CD4-positive, alpha-beta T cell treated with Interleukin-2 at 100 ng/mL for 4 hours (primary cell): ENCODE measurements around the gene SCUBE3.

Source experiments
- DNase-seq: peaks from one replicate; pipeline ENCODE4 v3.0.0-alpha.2; 2020; ENCODE audit warnings: low spot score

Gene SCUBE3

DNA sequence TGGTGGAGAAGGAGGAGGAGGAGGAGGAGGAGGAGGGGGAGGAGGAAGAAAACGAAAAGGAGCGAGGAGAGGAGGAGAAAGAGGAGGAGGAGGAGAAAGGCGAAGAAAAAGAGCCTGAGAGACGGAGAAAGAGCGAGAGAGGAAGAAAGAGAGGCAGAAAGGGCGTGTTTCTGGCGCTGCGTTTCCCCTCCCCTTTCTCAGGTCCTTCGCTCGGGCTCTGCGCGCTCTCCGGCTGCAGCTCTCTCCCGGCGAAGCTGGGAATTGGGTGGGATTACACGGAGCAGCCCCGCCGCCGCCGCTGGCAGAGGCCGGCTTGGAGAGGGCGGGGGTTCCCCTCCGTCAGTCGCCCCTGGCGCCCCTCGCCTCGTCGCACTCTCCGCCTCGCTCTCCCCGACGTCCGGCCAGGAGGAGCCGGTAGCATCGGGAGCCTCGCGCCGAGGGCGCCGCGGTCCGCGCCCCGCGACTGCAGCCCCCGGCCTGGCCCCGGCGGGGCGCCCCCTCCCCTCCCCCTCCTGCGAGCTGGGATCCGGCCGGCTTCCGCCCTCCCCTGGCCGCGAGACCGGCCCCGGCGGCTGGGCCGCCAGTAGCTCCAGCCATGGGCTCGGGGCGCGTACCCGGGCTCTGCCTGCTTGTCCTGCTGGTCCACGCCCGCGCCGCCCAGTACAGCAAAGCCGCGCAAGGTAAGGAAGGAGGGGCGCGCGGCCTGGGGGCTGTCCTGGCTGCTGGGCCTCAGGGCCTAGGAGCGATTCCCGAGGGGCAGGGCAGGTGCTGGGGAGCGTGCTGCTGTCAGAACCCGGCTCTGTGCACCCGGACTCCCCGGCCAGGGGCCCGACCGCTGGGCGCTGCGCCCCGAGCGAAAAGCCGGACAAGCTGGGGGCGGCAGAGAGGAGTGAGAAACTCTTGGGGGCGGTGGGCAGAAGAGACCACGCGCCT is at the start of gene SCUBE3:
TSS of gene SCUBE3 (plus strand) at position 133 of the 933 bp plus-strand sequence. CDS start at position 596, 463 bp downstream.
- DNase-seq, result no peak

DNA sequence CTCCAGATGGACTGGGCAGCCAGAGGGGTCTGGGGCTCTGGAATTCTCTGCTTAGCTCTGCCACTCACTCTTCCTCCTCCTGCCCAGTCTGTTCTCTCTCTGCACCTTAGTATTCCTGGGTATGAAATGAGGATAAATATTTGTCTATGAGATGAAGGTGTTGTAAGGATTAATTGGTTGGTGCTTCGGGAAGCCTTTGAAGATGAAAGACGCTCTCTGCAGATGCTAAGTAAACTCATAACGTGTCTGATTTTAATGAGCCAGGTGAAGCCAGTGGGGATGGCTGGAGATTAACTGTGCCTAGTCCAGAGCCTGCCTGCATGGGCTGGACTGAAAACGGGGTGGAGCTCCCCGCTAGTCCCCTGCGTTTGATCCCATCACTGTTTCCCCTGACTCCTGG is 49.5 kb upstream of the SCUBE3 start:
- no peak for DNase-seq

DNA sequence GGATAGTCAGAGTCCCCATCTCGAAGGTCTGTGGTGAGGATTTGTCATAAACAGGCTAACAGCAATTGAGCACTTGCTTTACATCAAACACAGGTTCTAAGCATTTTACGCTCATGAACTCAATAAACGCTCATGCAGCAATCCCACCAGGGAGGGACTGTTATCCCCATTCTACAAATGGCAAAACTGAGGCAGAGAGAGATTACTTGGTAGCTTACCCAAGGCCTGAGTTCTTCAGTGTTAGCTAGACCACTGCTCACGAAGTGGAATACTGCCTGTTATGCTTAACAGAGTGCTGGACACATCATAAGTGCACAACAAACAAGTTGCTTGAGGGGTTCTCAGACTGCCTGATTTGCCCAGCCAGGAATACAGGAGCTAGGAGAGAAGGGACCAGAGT is 48.9 kb upstream of the SCUBE3 start:
- DNase-seq, result no peak

DNA sequence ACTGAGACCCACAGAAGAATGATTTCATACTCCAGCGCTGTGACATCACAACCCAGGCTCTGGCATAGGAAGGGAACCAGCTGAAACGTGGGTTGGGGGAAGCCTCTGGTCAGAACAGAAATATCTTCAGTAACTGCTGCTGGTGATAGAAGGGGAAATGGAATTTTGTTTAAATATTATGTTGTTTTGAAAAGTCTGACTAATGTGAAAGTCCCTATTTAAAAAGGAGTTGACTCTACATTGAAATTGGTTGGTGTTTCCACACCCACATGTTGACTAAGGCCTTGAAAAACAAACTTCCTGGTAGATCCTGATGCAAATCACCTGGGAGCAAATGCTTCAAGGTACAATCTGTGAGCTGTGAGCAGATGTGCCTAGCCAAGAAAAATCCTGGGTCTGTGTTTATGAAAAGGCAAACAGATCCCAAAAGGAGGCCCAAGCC is 48.1 kb upstream of the SCUBE3 start:
- DNase-seq, result no peak

GRCh38 chr6:35166116-35166515 is 47.6 kb upstream of the SCUBE3 start:
- no peak for DNase-seq

GRCh38 chr6:35166520-35166919 is 47.2 kb upstream of the SCUBE3 start:
- DNase-seq, result no peak

DNA sequence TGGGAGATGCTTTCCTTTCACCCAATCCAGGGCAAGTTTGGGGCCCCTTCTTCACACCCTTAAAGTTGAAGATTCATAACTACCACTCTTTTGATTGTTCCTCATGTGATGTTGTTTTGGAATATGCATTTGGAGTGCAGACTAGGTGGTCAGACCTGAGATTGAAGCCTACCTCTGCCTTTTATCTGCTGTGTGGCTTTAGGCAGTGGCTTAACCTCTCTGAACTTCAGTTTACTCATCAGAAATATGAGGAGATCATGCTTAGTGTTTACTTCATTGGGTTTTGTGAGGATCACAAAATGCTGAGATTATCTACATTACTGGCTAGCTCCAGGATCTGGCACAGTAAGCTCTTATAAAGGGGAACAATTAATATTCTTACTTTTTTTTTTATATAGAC is 46.3 kb upstream of the SCUBE3 start:
- DNase-seq, result no peak

DNA sequence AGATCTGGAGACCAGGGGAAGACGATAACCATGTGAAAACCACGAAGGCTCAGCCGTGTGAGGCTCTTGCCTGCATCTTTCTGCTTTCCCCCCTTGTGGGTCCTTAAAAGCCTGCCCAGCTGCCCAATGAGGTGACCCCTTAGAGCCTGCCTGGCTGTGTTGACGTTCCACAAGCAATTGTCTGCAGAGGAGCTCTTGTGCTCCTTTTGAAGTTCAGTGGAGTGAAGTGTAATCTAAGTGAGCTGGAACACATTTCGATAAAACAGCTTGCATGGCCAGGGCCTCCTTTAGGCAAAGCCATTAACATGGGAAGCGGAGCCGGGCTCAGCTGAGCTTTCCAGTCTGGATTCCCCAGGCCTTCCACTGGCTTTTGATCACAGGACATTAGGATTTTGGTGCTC is 45.3 kb upstream of the SCUBE3 start:
- no peak for DNase-seq

GRCh38 chr6:35170166-35170565 is 43.6 kb upstream of the SCUBE3 start:
- no peak for DNase-seq

GRCh38 chr6:35170891-35171290 is 42.9 kb upstream of the SCUBE3 start:
- no peak for DNase-seq

DNA sequence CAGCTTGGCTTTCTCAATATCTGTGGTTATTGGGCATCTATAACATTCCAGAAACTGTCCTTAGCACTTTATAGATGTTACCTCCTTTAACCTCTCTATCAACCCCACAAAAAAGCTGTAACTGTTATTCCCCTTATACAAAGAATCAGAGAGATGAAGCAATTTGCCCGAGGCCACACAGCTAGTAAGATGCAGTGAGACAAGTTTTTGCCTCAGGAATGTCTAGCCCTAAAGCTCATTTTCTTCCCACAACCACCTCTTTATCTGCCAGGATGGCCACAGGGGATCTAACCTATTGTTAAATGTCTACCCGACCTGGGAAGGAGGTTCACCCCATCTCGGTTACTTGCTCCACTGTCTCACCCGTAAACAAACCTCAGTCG is 40.7 kb upstream of the SCUBE3 start:
- DNase-seq, result no peak

GRCh38 chr6:35173427-35174087 is 40.2 kb upstream of the SCUBE3 start:
- peak; percentile 10 for DNase-seq

- DNase-seq, result no peak
Observed at GRCh38 chr6:35174088-35174434, 39.7 kb upstream of the SCUBE3 start.

- DNase-seq, result no peak
Observed at GRCh38 chr6:35174501-35174900, 39.3 kb upstream of the SCUBE3 start.

DNA sequence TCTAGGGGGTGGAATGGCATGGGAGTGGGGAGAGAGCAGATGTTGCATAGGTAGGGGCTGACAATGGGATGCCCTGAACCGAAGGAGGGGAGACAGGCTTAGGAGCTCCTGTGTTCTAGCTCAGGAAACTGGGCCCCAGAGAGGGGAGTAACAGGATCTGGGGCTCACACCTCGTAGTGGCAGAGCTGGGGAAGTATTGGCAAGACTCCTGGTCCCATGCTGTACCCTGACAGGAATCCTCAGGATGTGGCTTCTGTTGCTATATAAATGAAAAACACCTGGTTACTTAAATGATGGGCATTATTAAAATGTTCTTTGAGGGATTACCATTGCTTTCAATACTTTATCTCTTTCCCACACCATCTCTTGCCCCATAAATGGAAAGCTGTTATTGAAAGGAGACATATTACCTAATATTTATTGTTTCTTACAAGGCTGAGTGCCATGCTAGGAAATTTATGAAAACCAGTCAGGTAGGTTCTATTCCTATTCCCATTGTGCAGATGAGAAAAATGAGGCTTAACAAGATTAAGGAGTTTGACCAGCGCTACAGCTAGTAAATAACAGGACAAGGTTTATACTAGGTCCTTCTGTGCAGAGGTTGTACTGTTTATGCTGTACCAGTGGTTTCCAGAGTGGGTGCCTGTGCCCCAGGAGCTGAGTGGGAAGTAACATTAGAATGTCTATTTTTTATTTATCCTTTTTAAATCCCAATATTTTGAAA is 37.3 kb upstream of the SCUBE3 start:
- DNase-seq, result no peak

DNA sequence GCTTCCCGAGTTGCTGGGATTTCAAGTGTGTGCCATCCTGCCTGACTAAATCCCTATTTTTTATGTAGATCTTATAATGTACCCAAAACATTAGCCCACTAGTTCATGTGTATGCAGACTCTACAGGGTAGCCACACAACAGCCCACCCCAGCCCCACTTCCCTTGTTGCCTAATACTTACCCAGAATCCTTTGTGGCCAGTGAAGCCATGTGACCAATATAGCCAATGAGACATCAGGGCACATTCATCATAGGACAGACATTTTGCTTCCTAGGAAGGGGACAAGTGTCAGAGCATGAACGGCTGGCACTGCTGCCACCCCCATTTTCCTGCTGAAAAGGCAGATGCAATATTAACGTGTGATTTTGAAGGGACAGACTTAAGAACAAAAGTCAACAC is 36.6 kb upstream of the SCUBE3 start:
- no peak for DNase-seq

- no peak for DNase-seq
Observed at GRCh38 chr6:35177596-35177995, 36.2 kb upstream of the SCUBE3 start.

DNA sequence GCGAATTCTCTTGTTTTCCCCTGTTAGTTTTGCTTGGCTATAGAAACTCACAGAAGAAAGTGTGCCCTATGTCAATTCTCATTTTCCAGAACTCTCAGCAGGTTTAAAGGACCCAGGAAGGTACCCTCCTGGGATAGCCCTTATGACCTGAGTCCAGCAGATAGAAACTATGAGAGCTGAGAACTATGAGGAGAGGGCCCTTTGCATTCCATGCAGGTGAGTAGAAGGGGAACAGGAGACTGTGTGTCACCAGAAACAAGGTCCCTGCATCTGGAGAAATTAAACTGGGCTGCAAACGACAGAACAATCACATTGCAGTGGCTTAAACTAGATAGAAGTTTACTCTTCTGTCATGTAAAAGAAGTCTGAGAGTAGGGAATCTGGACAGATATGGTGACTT is 35.7 kb upstream of the SCUBE3 start:
- no peak for DNase-seq

GRCh38 chr6:35178932-35179832 is 34.6 kb upstream of the SCUBE3 start:
- DNase-seq, result no peak

DNA sequence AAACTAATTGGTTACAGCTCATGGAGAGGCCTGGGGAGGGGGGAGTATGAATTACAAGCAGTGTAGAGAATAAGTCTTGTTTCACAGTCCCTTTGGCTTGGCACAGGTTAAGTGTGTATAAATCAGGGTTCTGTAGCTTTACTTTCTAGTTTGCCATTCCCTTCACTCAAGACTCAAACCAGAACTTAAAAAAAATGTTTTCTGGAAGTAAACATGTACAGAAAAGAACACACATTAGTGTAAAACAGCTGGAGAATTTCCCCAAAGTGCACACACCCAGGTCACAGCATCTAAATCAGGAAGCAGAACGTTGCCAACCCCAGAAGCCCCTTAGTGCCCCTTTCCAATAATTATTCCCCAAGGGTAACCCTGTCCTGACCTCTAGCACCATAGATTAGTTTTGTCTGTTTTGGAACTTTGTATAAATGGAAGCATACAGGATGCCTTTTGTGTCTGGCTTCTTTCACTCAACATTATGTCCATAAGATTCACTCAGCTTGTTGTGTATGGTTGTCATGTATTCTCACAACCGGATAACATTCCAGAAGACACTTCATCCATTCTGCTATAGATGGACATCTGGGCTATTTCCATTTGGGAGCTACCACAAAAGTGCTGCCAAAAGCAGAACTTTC is 33.7 kb upstream of the SCUBE3 start:
- DNase-seq, result no peak

DNA sequence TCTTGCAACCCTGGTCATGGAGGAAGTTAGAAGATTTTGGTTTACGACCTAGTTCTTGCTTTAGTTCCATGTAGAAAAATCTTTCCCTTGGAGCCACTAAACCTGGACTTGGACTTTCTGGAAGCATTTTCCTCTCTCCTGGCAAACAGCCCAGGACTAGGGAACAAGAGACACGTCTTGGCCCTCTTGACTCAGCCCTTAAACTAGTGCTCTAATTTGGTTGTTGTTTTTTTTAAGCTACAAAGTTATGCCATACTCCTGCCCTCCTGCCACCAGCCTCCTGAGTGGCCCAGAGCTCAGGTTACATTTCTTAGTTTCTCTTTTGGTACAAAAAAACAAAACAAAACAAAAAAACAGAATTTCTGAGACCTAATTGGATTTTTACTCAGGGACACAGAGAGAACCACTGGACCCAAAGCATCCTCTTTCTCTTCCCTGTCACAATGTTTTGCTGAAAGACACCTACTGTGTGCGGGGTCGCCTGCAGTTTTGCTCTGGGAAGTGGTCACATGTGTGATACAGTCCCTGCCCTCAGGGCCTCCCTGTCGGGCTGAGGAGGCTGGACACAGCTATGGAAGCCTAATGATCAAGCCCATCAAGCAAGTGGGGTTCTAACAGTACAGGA is 32.3 kb upstream of the SCUBE3 start:
- DNase-seq, result no peak
